Mucosa of descending colon (tissue), 3 donors: ENCODE results near the gene IFNL1. TPM values are rescaled to one million over a fixed set of nuclear protein-coding genes. Genes with fewer than 3 reads are reported as not detected.

Source experiments
- ATAC-seq: fragments of 200-7000 bp; cut with Tn5 transposase; one replicate; pipeline ENCODE4 v1.9.1; 2020; ENCODE audit warnings: mild to moderate bottlenecking, moderate library complexity
- DNase-seq, 3 donors: peaks; one replicate each; pipeline ENCODE4 v3.0.0-alpha.2; 2020
- H3K36me3 ChIP-seq: fragments of 200-600 bp; one replicate; pipeline ENCODE4 v1.8.0; 2021; ENCODE audit warnings: low read depth, mild to moderate bottlenecking
- H3K4me1 ChIP-seq: fragments of 200-600 bp; one replicate; pipeline ENCODE4 v1.8.0; 2021; ENCODE audit warnings: low read depth, mild to moderate bottlenecking
- H3K4me3 ChIP-seq: fragments of 200-600 bp; one replicate; pipeline ENCODE4 v1.8.0; 2021; ENCODE audit warnings: mild to moderate bottlenecking
- H3K9me3 ChIP-seq: fragments of 200-600 bp; one replicate; pipeline ENCODE4 v1.8.0; 2021; ENCODE audit warnings: mild to moderate bottlenecking
- CTCF ChIP-seq: fragments of 200-600 bp; IDR thresholded peaks from one replicate; pipeline ENCODE4 v1.8.0; 2022; ENCODE audit warnings: antibody characterized with exemption, mild to moderate bottlenecking
- intact Hi-C, 2 donors: fragments of 100-400 bp; cut with DNase I in 1 of 2; cut with micrococcal nuclease in 1 of 2; formaldehyde crosslinking; loops; one replicate each; pipeline versions ENCODE4 v1.11.0 to v1.11.1; 2022; cut with DNase I, micrococcal nuclease
- total RNA-seq, 3 donors: library from RNA; stranded (reverse); fragmentation: NEBNext Ultra II Directional in 2 of 3; extraction: Animal tissue kit (Norgen Biotek cat#: 25700) in 2 of 3; gene quantifications; one replicate each; pipeline versions ENCODE4 v1.2.1 to v1.2.4, GENCODE V29; 2021 to 2023
- donor health status: DM: no; HTN: no; CAD: no; lungs with moderate emphysema.
- donor health status: DM: no; HTN: no; CAD: no.
- donor health status: DM: no; HTN: yes; CAD: no.

The IFNL1 gene
- total RNA-seq, 3 donors from 2014 or later, result not detected

- peaks cover 6% of the 10 kb centered on the region for H3K4me1 ChIP-seq
- ATAC-seq, result no peak
- DNase-seq, result no peak
- no peak for TF ChIP-seq CTCF
- no peaks in the 10 kb centered on the region for H3K36me3 ChIP-seq
- intact Hi-C loops, result no loop called here
- H3K4me3 ChIP-seq, result no peak overlapping the region
- no peaks in the 10 kb centered on the region for H3K9me3 ChIP-seq
Measured at GRCh38 chr19:39310558-39311311, 14.5 kb downstream of the IFNL1 start.

- no peak overlapping the region for H3K4me3 ChIP-seq
- H3K4me1 ChIP-seq, result no peaks in the 10 kb centered on the region
- H3K9me3 ChIP-seq, result no peaks in the 10 kb centered on the region
- ATAC-seq (no peak), DNase-seq (no peak)
- intact Hi-C loops, result no loop called here
- TF ChIP-seq CTCF, result no peak
- no peaks in the 10 kb centered on the region for H3K36me3 ChIP-seq
Measured at GRCh38 chr19:39314016-39314728, 18.0 kb downstream of the IFNL1 start.

GRCh38 chr19:39315933-39316332 lies 19.7 kb downstream of the IFNL1 start:
- TF ChIP-seq CTCF, result no peak
- no peaks in the 10 kb centered on the region for H3K4me1 ChIP-seq
- no peaks in the 10 kb centered on the region for H3K36me3 ChIP-seq
- H3K4me3 ChIP-seq, result no peak overlapping the region
- ATAC-seq (no peak), DNase-seq (no peak)
- H3K9me3 ChIP-seq, result no peaks in the 10 kb centered on the region
- intact Hi-C loops, result no loop called here

- TF ChIP-seq CTCF, result no peak
- ATAC-seq, result no peak
- Histone ChIP-seq H3K9me3 (no peaks in the 10 kb centered on the region), H3K4me1 (no peaks in the 10 kb centered on the region), H3K4me3 (no peak overlapping the region), H3K36me3 (no peaks in the 10 kb centered on the region)
- DNase-seq, result no peak
- intact Hi-C loops, result no loop called here
Measured at GRCh38 chr19:39316627-39317321, 20.6 kb downstream of the IFNL1 start.

- DNase-seq (no peak), ATAC-seq (no peak)
- Histone ChIP-seq H3K4me3 (no peak overlapping the region), H3K36me3 (no peaks in the 10 kb centered on the region), H3K4me1 (no peaks in the 10 kb centered on the region), H3K9me3 (no peaks in the 10 kb centered on the region)
- no peak for TF ChIP-seq CTCF
- intact Hi-C loops, result no loop called here
Measured at GRCh38 chr19:39317476-39317875, 21.3 kb downstream of the IFNL1 start.
